NT2/D1 (cell line): ENCODE measurements around the gene FAM25C.
"Not testable (repeated sequence)": the region's sequence is repeated elsewhere in the genome, so short reads cannot be mapped to it uniquely, and the experiment has no call there.

Experiments used
- DNase-seq: peaks from one replicate; pipeline ENCODE4 v3.0.0-alpha.2; 2011; ENCODE audit warnings: low read depth, low spot score
- H3K27me3 ChIP-seq: 2 replicates; pipeline ENCODE4 v1.6.0; 2011; ENCODE audit warnings: mild to moderate bottlenecking; ENCODE audit not compliant: insufficient read length, insufficient read depth
- H3K36me3 ChIP-seq: 2 replicates; pipeline ENCODE4 v1.6.1; 2011; ENCODE audit warnings: mild to moderate bottlenecking, low read length, mixed read lengths; ENCODE audit not compliant: insufficient read depth, insufficient read length
- H3K4me1 ChIP-seq: 2 replicates; pipeline ENCODE4 v1.5.1; 2011; ENCODE audit not compliant: insufficient read depth, insufficient read length
- H3K4me3 ChIP-seq: 2 replicates; pipeline ENCODE4 v1.5.1; 2011; ENCODE audit warnings: low read depth; ENCODE audit not compliant: insufficient read length
- H3K9ac ChIP-seq: 2 replicates; pipeline ENCODE4 v1.6.0; 2011; ENCODE audit warnings: low read depth; ENCODE audit not compliant: insufficient read length
- H3K9me3 ChIP-seq: 2 replicates; pipeline ENCODE4 v1.5.1; 2011; ENCODE audit warnings: mild to moderate bottlenecking, low read length; ENCODE audit not compliant: insufficient read depth

FAM25C gene

DNA sequence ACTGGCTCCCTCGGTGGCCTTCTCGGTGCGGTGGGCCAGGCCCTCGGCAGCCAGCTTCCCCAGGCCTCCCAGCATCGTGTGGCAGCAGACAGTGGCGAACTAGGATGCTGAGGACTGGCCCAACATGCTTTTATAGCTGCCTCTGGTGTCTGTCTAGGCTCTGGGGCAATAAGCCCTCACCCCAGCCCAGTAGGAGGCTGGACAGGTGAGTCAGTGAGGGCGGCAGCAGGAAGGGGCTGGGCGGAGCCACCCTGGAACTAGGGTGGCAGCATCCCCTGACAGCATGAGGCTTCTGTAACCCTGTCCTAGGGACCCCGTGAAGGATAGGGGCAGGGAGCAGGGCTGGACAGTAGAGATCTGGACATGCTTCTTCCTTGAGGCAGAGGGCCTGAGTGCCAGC lies at the start of gene FAM25C:
Gene FAM25C, minus strand, starts transcription at position 101 of the 400 bp plus-strand sequence. Its CDS starts 26 bp downstream, at position 75.
- not testable (repeated sequence) for H3K36me3 ChIP-seq, DNase-seq, H3K4me1 ChIP-seq, H3K9ac ChIP-seq, H3K4me3 ChIP-seq, H3K27me3 ChIP-seq, H3K9me3 ChIP-seq

- not testable (repeated sequence) for H3K4me3 ChIP-seq, H3K9ac ChIP-seq, H3K27me3 ChIP-seq, H3K36me3 ChIP-seq, H3K9me3 ChIP-seq, DNase-seq, H3K4me1 ChIP-seq
Observed at GRCh38 chr10:48044557-48044956, 45.0 kb upstream of the FAM25C start.

DNA sequence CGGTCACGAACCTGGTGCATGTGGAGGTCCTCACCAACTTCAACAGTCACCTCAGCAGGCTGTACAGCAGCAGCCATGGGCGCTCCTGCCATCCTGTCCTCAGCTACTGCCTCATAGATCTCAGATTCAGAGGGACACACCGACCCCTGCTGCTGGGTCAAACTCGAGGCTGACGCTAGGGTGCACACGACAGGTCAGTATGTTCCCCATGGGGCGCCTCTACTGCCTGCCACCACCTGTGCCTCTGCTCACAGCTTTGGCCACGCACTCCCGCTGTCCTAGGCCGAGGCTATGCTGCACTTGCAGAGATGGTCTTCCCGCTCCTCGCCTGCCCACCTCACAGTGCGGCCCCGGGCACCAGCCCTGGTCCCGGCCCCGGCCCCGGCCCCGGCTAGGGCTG lies 31.8 kb upstream of the FAM25C start:
- not testable (repeated sequence) for H3K9me3 ChIP-seq, H3K4me1 ChIP-seq, H3K4me3 ChIP-seq, H3K36me3 ChIP-seq, DNase-seq, H3K9ac ChIP-seq, H3K27me3 ChIP-seq

- H3K9ac ChIP-seq, H3K4me3 ChIP-seq, H3K36me3 ChIP-seq, DNase-seq, H3K4me1 ChIP-seq, H3K9me3 ChIP-seq, H3K27me3 ChIP-seq: not testable (repeated sequence)
Observed at GRCh38 chr10:48002306-48002705, 2.7 kb upstream of the FAM25C start.

DNA sequence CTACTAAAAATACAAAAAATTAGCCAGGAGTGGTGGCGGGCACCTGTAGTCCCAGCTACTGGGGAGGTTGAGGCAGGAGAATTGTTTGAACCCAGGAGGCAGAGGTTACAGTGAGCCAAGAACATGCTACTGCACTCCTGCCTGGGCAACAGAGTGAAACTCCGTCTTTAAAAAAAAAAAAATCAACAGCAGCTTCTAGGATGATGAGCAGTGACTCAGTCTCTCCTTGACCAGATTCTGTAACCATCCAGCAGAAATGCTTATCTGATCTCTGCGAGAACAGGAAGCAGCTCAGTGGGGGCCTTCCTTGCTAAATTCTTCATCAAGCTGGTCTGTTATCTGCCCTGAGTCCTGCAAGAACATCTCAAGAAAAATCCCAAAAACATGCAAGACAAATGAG lies 5.5 kb downstream of the FAM25C start:
- not testable (repeated sequence) for DNase-seq, H3K9ac ChIP-seq, H3K4me1 ChIP-seq, H3K4me3 ChIP-seq, H3K9me3 ChIP-seq, H3K36me3 ChIP-seq, H3K27me3 ChIP-seq

DNA sequence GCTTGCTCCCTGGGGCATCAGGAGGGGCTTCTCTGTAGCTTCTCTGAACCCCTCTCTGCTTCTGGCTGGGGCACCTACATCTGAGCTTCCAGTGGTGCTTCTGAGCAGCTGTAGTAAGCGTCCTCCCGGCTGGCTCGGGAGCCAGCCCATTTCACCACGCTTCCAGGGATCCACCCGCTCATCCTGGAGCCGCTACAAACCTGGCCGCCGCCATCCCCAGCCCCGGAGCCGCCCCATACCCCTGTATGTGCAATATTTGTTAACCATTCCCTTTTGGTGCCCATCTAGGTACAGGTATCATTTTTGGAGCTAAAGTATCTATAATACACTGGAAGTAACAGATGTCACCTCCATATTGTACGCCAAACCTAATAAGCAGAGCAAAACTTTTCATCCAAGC lies 7.0 kb downstream of the FAM25C start:
- not testable (repeated sequence) for DNase-seq, H3K4me3 ChIP-seq, H3K36me3 ChIP-seq, H3K9ac ChIP-seq, H3K4me1 ChIP-seq, H3K27me3 ChIP-seq, H3K9me3 ChIP-seq

GRCh38 chr10:47991706-47992105 lies 7.9 kb downstream of the FAM25C start:
- not testable (repeated sequence) for DNase-seq, H3K4me3 ChIP-seq, H3K27me3 ChIP-seq, H3K9ac ChIP-seq, H3K36me3 ChIP-seq, H3K9me3 ChIP-seq, H3K4me1 ChIP-seq

GRCh38 chr10:47990097-47990496 lies 9.5 kb downstream of the FAM25C start:
- not testable (repeated sequence) for H3K36me3 ChIP-seq, DNase-seq, H3K9me3 ChIP-seq, H3K9ac ChIP-seq, H3K4me1 ChIP-seq, H3K27me3 ChIP-seq, H3K4me3 ChIP-seq

GRCh38 chr10:47989542-47989950 lies 10.0 kb downstream of the FAM25C start:
- not testable (repeated sequence) for H3K9ac ChIP-seq, H3K4me1 ChIP-seq, H3K9me3 ChIP-seq, DNase-seq, H3K27me3 ChIP-seq, H3K36me3 ChIP-seq, H3K4me3 ChIP-seq

DNA sequence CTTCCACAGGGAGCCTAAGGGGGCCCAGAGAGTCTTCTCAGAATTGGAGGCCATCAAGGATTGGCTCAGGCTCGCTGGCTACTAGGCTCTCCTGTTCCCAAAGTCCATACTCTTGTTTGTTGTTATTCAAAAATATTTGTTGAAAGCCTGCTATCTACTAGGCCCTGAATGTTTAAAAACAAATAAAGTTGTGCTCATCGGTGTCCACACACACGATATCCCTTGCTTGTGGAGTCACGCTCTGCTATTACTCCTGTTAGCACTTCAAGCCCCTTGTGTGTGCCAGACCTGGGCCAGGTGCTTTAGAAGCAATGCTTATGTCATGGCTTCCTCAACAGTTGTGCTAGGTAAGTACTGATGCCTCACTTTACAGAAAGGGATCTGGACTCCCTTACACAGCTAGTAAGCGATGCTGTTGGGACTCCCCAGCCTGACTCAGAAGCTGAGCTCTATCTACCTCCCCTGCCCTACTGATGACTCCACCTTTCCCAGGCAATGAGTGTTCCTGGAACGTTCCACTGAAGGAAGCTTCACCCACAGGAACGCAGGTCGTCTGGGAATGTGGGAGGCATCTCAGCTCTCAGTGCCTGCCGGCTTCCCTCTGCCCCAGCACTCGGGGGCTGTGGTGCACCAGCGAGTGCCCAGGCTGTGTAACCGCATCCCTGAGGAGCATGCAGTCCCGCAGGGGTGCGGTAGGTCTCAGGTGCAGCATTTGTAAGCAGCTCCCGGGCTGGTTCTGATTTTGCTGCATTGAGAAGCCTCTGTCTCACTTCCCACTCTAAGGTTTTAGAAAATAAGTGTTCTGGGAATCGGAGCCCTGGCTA lies 10.7 kb downstream of the FAM25C start:
- not testable (repeated sequence) for H3K9ac ChIP-seq, H3K4me1 ChIP-seq, H3K4me3 ChIP-seq, DNase-seq, H3K36me3 ChIP-seq, H3K9me3 ChIP-seq, H3K27me3 ChIP-seq

- not testable (repeated sequence) for H3K9ac ChIP-seq, DNase-seq, H3K27me3 ChIP-seq, H3K4me1 ChIP-seq, H3K4me3 ChIP-seq, H3K9me3 ChIP-seq, H3K36me3 ChIP-seq
Observed at GRCh38 chr10:47987952-47988351, 11.6 kb downstream of the FAM25C start.

- not testable (repeated sequence) for H3K36me3 ChIP-seq, DNase-seq, H3K4me3 ChIP-seq
Observed at GRCh38 chr10:47986413-47987230, 13.0 kb downstream of the FAM25C start.

More at GRCh38 chr10:47986413-47987230, 13.0 kb downstream of the FAM25C start:
- not testable (repeated sequence) for H3K4me1 ChIP-seq, H3K9me3 ChIP-seq, H3K27me3 ChIP-seq, H3K9ac ChIP-seq
